WERI-Rb-1 (cell line): ENCODE data around the gene ELOVL4.

ENCODE experiments used
- DNase-seq: peaks from one replicate; pipeline ENCODE4 v3.0.0-alpha.2; 2020
- H3K27ac ChIP-seq: fragments of 250-450 bp; sonication (Bioruptor Pico); 2 replicates; pipeline ENCODE4 v1.5.1; 2020; ENCODE audit warnings: mild to moderate bottlenecking, moderate library complexity
- H3K27me3 ChIP-seq: fragments of 250-450 bp; sonication (Bioruptor Pico); 2 replicates; pipeline ENCODE4 v1.5.1; 2021; ENCODE audit warnings: mild to moderate bottlenecking, low read depth, moderate library complexity; ENCODE audit not compliant: insufficient read depth, severe bottlenecking
- H3K36me3 ChIP-seq: fragments of 250-450 bp; sonication (Bioruptor Pico); 2 replicates; pipeline ENCODE4 v1.5.1; 2020; ENCODE audit warnings: mild to moderate bottlenecking, moderate library complexity
- H3K4me3 ChIP-seq: 2 replicates; pipeline ENCODE4 v1.5.1; 2011; ENCODE audit warnings: low read depth, mild to moderate bottlenecking, control low read depth, low read length
- H3K9me3 ChIP-seq: fragments of 250-450 bp; sonication (Bioruptor Pico); 2 replicates; pipeline ENCODE4 v1.5.1; 2021; ENCODE audit warnings: mild to moderate bottlenecking, moderate library complexity; ENCODE audit not compliant: severe bottlenecking
- TF ChIP-seq, protein P1 (sequence below): IDR thresholded peaks from 2 replicates; pipeline ENCODE4 v1.5.1; 2011; ENCODE audit warnings: low read depth, mild to moderate bottlenecking, control low read depth, inconsistent platforms, low read length

Gene ELOVL4

GRCh38 chr6:79984261-79984660 lies 36.9 kb upstream of the ELOVL4 start:
- Histone ChIP-seq H3K9me3 (no peaks in the 10 kb centered on the region), H3K4me3 (no peak overlapping the region), H3K27me3 (no peaks in the 10 kb centered on the region), H3K36me3 (no peaks in the 10 kb centered on the region), H3K27ac (no peak overlapping the region)
- TF ChIP-seq, protein P1, sequence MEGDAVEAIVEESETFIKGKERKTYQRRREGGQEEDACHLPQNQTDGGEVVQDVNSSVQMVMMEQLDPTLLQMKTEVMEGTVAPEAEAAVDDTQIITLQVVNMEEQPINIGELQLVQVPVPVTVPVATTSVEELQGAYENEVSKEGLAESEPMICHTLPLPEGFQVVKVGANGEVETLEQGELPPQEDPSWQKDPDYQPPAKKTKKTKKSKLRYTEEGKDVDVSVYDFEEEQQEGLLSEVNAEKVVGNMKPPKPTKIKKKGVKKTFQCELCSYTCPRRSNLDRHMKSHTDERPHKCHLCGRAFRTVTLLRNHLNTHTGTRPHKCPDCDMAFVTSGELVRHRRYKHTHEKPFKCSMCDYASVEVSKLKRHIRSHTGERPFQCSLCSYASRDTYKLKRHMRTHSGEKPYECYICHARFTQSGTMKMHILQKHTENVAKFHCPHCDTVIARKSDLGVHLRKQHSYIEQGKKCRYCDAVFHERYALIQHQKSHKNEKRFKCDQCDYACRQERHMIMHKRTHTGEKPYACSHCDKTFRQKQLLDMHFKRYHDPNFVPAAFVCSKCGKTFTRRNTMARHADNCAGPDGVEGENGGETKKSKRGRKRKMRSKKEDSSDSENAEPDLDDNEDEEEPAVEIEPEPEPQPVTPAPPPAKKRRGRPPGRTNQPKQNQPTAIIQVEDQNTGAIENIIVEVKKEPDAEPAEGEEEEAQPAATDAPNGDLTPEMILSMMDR, result peak; percentile 8; the same call in 1 of the 2 replicates
- peak; percentile 17 for DNase-seq

- Histone ChIP-seq H3K27me3 (no peaks in the 10 kb centered on the region), H3K4me3 (no peak overlapping the region), H3K9me3 (no peaks in the 10 kb centered on the region), H3K36me3 (no peaks in the 10 kb centered on the region), H3K27ac (no peak overlapping the region)
- TF ChIP-seq, protein P1, result no peak
- DNase-seq, result no peak
Observed at GRCh38 chr6:79981652-79982051, 34.3 kb upstream of the ELOVL4 start.

- Histone ChIP-seq H3K27ac (no peak overlapping the region), H3K4me3 (no peak overlapping the region), H3K36me3 (no peaks in the 10 kb centered on the region), H3K9me3 (peaks cover 8% of the 10 kb centered on the region), H3K27me3 (no peaks in the 10 kb centered on the region)
- TF ChIP-seq, protein P1, result no peak
- no peak for DNase-seq
Observed at GRCh38 chr6:79971193-79971592, 23.8 kb upstream of the ELOVL4 start.

GRCh38 chr6:79969784-79970183 lies 22.4 kb upstream of the ELOVL4 start:
- DNase-seq, result no peak
- Histone ChIP-seq H3K27me3 (no peaks in the 10 kb centered on the region), H3K4me3 (no peak overlapping the region), H3K9me3 (peaks cover 8% of the 10 kb centered on the region), H3K27ac (no peak overlapping the region), H3K36me3 (no peaks in the 10 kb centered on the region)
- TF ChIP-seq, protein P1, result no peak

DNA sequence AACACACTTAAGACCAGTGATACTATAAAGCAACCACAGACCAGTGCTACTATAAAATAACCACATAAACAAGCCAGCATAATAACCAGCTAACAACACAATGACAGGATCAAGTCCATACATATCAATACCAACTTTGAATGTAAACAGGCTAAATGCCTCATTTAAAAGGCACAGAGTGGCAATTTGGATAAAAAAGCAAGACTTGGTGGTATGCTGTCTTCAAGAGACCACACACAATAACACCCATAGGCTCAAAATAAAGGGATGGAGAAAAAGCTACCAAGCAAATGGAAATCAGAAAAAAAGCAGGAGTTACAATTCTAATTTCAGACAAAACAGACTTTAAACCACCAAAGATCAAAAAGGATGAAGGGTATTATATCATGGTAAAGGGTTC lies 19.8 kb upstream of the ELOVL4 start:
- peaks cover 8% of the 10 kb centered on the region for H3K9me3 ChIP-seq
- H3K36me3 ChIP-seq, result no peaks in the 10 kb centered on the region
- DNase-seq, result no peak
- TF ChIP-seq, protein P1, result no peak
- H3K27ac ChIP-seq, result no peak overlapping the region
- H3K4me3 ChIP-seq, result no peak overlapping the region
- H3K27me3 ChIP-seq, result no peaks in the 10 kb centered on the region

GRCh38 chr6:79964607-79965081 lies 17.3 kb upstream of the ELOVL4 start:
- no peak for DNase-seq
- H3K27ac ChIP-seq, result no peak overlapping the region
- no peaks in the 10 kb centered on the region for H3K9me3 ChIP-seq
- H3K4me3 ChIP-seq, result no peak overlapping the region
- H3K27me3 ChIP-seq, result no peaks in the 10 kb centered on the region
- TF ChIP-seq, protein P1, result no peak
- no peaks in the 10 kb centered on the region for H3K36me3 ChIP-seq
